ENCODE results near the gene PRDM4.

Gene PRDM4

GRCh38 chr12:107788281-107788680 is 27.3 kb upstream of the PRDM4 start:
- H3K9me3 ChIP-seq (ENCODE audit: control insufficient read depth, insufficient read depth, low read depth, low read length): no peaks in the 10 kb centered on the region
- ChIA-PET POLR2A (no interaction called here), CTCF (no interaction called here)
- H3K27ac ChIP-seq (ENCODE audit: extremely low read depth, low read depth, low read length): no peak overlapping the region
- no peaks in the 10 kb centered on the region for H3K4me1 ChIP-seq (ENCODE audit: control insufficient read depth, insufficient read depth, low read length)
- TF ChIP-seq ZBTB7A (tag by site-specific recombination; IDR thresholded peaks at IDR 0.05; ENCODE audit: low read depth) (no peak), ZXDB (tag by site-specific recombination; IDR thresholded peaks at IDR 0.05) (no peak), ZNF585B (tag by site-specific recombination; IDR thresholded peaks at IDR 0.05) (no peak), KLF17 (tag by site-specific recombination; IDR thresholded peaks at IDR 0.05) (no peak), ZIC2 (tag by site-specific recombination; IDR thresholded peaks at IDR 0.05) (no peak), ZNF654 (tag by site-specific recombination; IDR thresholded peaks at IDR 0.05; ENCODE audit: low read depth) (no peak), ZNF157 (tag by site-specific recombination; IDR thresholded peaks at IDR 0.05) (no peak), ZNF621 (tag by site-specific recombination; IDR thresholded peaks at IDR 0.05) (no peak), SALL2 (tag by site-specific recombination; IDR thresholded peaks at IDR 0.05; ENCODE audit: borderline replicate concordance) (no peak), ZNF146 (tag by site-specific recombination; IDR thresholded peaks at IDR 0.05) (no peak), ZNF19 (tag by site-specific recombination; IDR thresholded peaks at IDR 0.05; ENCODE audit: low read depth) (no peak), ZNF791 (tag by site-specific recombination; IDR thresholded peaks at IDR 0.05) (no peak), ZNF555 (tag by site-specific recombination; conservative IDR thresholded peaks at IDR 0.05) (no peak), ZNF148 (tag by site-specific recombination; IDR thresholded peaks at IDR 0.05; ENCODE audit: borderline replicate concordance) (no peak), FEZF1 (tag by site-specific recombination; IDR thresholded peaks at IDR 0.05) (no peak), ZNF138 (tag by site-specific recombination; IDR thresholded peaks at IDR 0.05; ENCODE audit: borderline replicate concordance) (no peak)
- TF ChIP-seq, protein P1, sequence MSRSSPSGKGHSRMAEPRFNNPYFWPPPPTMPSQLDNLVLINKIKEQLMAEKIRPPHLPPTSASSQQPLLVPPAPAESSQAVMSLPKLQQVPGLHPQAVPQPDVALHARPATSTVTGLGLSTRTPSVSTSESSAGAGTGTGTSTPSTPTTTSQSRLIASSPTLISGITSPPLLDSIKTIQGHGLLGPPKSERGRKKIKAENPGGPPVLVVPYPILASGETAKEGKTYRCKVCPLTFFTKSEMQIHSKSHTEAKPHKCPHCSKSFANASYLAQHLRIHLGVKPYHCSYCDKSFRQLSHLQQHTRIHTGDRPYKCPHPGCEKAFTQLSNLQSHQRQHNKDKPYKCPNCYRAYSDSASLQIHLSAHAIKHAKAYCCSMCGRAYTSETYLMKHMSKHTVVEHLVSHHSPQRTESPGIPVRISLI (tag by site-specific recombination; IDR thresholded peaks at IDR 0.05): no peak
- no peaks in the 10 kb centered on the region for H3K36me3 ChIP-seq (ENCODE audit: control insufficient read depth in 2 of 2, insufficient read depth in 1 of 2, low read length in 2 of 2)
- no peak overlapping the region for H3K4me3 ChIP-seq (ENCODE audit: low read depth, low read length)

DNA sequence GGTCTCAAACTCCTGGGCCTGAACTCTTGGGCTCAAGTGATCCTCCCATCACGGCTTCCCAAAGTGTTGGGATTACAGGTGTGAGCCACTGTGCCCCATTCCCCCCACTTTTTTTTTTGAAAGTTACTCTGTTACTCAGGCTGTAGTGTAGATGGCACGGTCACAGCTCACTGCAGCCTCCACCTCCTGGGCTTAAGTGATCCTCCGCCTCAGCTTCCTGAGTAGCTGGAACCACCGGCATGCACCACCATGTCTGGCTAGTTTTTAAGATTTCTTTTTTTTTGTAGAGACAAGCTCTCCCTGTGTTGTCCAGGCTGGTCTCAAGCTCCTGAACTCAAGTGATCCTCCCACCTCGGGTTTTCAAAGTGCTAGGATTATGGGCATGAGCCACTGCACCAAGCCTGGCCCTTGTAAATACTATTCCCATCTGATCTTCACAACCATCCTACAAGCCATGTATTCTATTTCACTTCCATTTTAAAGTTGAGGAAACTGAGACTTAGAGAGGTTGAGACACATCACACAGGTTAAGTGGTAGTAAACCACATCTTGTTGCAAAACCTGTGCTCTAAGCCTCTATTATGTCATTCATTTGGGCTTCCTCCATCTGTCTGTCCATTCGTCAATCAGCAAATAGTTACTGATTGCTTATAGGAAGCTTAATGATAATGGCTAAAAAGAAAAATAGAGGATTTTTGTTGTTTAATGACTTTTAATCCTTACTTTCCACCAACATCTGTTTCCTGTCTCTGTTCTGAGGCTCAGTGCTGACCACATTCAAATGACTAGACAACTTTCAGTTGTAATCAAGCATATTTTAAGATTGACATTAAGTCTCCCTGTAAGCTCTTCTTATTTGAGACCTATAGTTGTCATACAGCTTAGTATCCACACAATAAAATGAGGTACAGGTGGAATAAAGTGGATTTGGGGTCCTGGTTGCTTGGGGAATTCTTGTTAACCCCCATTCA is 22.8 kb upstream of the PRDM4 start:
- no peak overlapping the region for H3K27ac ChIP-seq (ENCODE audit: extremely low read depth, low read depth, low read length)
- H3K4me3 ChIP-seq (ENCODE audit: low read depth, low read length): no peak overlapping the region
- no peaks in the 10 kb centered on the region for H3K4me1 ChIP-seq (ENCODE audit: control insufficient read depth, insufficient read depth, low read length)
- H3K9me3 ChIP-seq (ENCODE audit: control insufficient read depth, insufficient read depth, low read depth, low read length): no peaks in the 10 kb centered on the region
- CTCF ChIA-PET: interaction anchor here (0.7 to 0.8 kb wide), 2 partner anchors 9 to 11 kb away, joined by 3 to 4 read pairs; partner anchors contain the start of gene ASCL4
- H3K36me3 ChIP-seq (ENCODE audit: control insufficient read depth in 2 of 2, insufficient read depth in 1 of 2, low read length in 2 of 2): no peaks in the 10 kb centered on the region
- POLR2A ChIA-PET: no interaction called here
- TF ChIP-seq ZNF658 (tag by site-specific recombination; IDR thresholded peaks at IDR 0.05) (no peak), KLF1 (tag by site-specific recombination; IDR thresholded peaks at IDR 0.05) (no peak), ZNF133 (tag by site-specific recombination; IDR thresholded peaks at IDR 0.05) (no peak), ZNF169 (tag by site-specific recombination; IDR thresholded peaks at IDR 0.05) (no peak), ZNF596 (tag by site-specific recombination; IDR thresholded peaks at IDR 0.05) (no peak), ZNF146 (tag by site-specific recombination; IDR thresholded peaks at IDR 0.05) (no peak), BCL11A (tag by site-specific recombination; IDR thresholded peaks at IDR 0.05; ENCODE audit: low read depth) (no peak), ZNF48 (tag by site-specific recombination; IDR thresholded peaks at IDR 0.05) (no peak), ZFP3 (tag by site-specific recombination; IDR thresholded peaks at IDR 0.05; ENCODE audit: low read depth) (no peak), EGR2 (tag by site-specific recombination; IDR thresholded peaks at IDR 0.05; ENCODE audit: low read depth) (no peak), TRIM28 (IDR thresholded peaks at IDR 0.05; ENCODE audit: borderline replicate concordance, low read length) (no peak), ZNF138 (tag by site-specific recombination; IDR thresholded peaks at IDR 0.05; ENCODE audit: borderline replicate concordance) (no peak), ZIC2 (tag by site-specific recombination; IDR thresholded peaks at IDR 0.05) (no peak), GLI2 (tag by site-specific recombination; IDR thresholded peaks at IDR 0.05; ENCODE audit: borderline replicate concordance, low read depth) (no peak), SETDB1 (IDR thresholded peaks at IDR 0.05; ENCODE audit: insufficient read length, low read length) (no peak)
- TF ChIP-seq, protein P2, sequence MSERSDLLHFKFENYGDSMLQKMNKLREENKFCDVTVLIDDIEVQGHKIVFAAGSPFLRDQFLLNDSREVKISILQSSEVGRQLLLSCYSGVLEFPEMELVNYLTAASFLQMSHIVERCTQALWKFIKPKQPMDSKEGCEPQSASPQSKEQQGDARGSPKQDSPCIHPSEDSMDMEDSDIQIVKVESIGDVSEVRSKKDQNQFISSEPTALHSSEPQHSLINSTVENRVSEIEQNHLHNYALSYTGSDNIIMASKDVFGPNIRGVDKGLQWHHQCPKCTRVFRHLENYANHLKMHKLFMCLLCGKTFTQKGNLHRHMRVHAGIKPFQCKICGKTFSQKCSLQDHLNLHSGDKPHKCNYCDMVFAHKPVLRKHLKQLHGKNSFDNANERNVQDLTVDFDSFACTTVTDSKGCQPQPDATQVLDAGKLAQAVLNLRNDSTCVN (tag by site-specific recombination; optimal IDR thresholded peaks at IDR 0.05): no peak

All from HEK293 (cell line).